CD4-positive, alpha-beta T cell (primary cell): Measurements from ENCODE around the gene GAREM1. TPM values are rescaled to one million over a fixed set of nuclear protein-coding genes. Genes with fewer than 3 reads are reported as not detected.
"Not testable (repeated sequence)": the region's sequence is repeated elsewhere in the genome, so short reads cannot be mapped to it uniquely, and the experiment has no call there.

ENCODE experiments used
- ATAC-seq: fragments of 200-7000 bp; cut with Tn5 transposase; one replicate; pipeline ENCODE4 v1.10.0; 2022; ENCODE audit warnings: mild to moderate bottlenecking; ENCODE audit not compliant: poor library complexity
- CTCF ChIA-PET: fragments of 350-600 bp; sonication (Branson Sonifier 250); formaldehyde crosslinking; loops from one replicate; lab custom pipeline; 2021; ENCODE audit warnings: antibody characterized with exemption, inconsistent platforms; lab: Charles Lee
- POLR2A ChIA-PET: fragments of 350-600 bp; sonication (Branson Sonifier 250); formaldehyde crosslinking; loops from one replicate; lab custom pipeline; 2021; ENCODE audit warnings: antibody characterized with exemption, inconsistent platforms; lab: Charles Lee
- DNase-seq, 14 experiments: peaks; one replicate each; pipeline ENCODE4 v3.0.0-alpha.2; 2013 to 2020; ENCODE audit warnings: mixed read lengths in 2 of 14
- H3K27ac ChIP-seq, 2 donors: one replicate each; pipeline versions ENCODE4 v1.5.1 to v1.7.0; 2013; ENCODE audit warnings: low read length in 2 of 2, low read depth in 1 of 2, mild to moderate bottlenecking in 1 of 2
- H3K27me3 ChIP-seq, 2 experiments: 1 replicate in 1 of 2; 2 replicates in 1 of 2; pipeline versions ENCODE4 v1.6.1 to v1.7.0; 2013; ENCODE audit warnings: low read length in 2 of 2, control low read depth in 1 of 2, mild to moderate bottlenecking in 1 of 2, moderate library complexity in 1 of 2; ENCODE audit not compliant: insufficient read depth in 2 of 2, control insufficient read depth in 1 of 2
- H3K36me3 ChIP-seq: one replicate; pipeline ENCODE4 v1.6.1; 2013; ENCODE audit warnings: low read length, control low read depth; ENCODE audit not compliant: insufficient read depth
- H3K4me1 ChIP-seq: one replicate; pipeline ENCODE4 v1.6.1; 2013; ENCODE audit warnings: low read length, control low read depth; ENCODE audit not compliant: insufficient read depth
- H3K4me3 ChIP-seq: one replicate; pipeline ENCODE4 v1.5.1; 2013; ENCODE audit warnings: mild to moderate bottlenecking, low read length, moderate library complexity
- H3K9me3 ChIP-seq, 2 experiments: 1 replicate in 1 of 2; 2 replicates in 1 of 2; pipeline versions ENCODE4 v1.6.1 to v1.7.0; 2013; ENCODE audit warnings: low read length in 2 of 2, mild to moderate bottlenecking in 2 of 2, control low read depth in 1 of 2, moderate library complexity in 1 of 2; ENCODE audit not compliant: control insufficient read depth in 1 of 2, insufficient read depth in 1 of 2
- H3K27ac Mint-ChIP-seq: one replicate; pipeline ENCODE4 v1.8.0; 2020; ENCODE audit warnings: mixed read lengths
- H3K27me3 Mint-ChIP-seq: one replicate; pipeline ENCODE4 v1.8.0; 2021; ENCODE audit warnings: mixed read lengths
- H3K36me3 Mint-ChIP-seq: one replicate; pipeline ENCODE4 v1.8.0; 2021; ENCODE audit warnings: low read depth, mixed read lengths
- H3K4me1 Mint-ChIP-seq: one replicate; pipeline ENCODE4 v1.8.0; 2021; ENCODE audit warnings: low read depth, mixed read lengths
- H3K4me3 Mint-ChIP-seq: one replicate; pipeline ENCODE4 v1.8.0; 2020; ENCODE audit warnings: mild to moderate bottlenecking, mixed read lengths
- H3K9me3 Mint-ChIP-seq: one replicate; pipeline ENCODE4 v1.8.0; 2020; ENCODE audit warnings: mixed read lengths
- intact Hi-C, 2 experiments: fragments of 100-400 bp; cut with DNase I in 1 of 2; cut with micrococcal nuclease in 1 of 2; formaldehyde crosslinking; loops; one replicate each; pipeline versions ENCODE4 v1.15.1 to v1.9.0; 2023 to 2025; cut with DNase I, micrococcal nuclease
- total RNA-seq, 174 experiments: library from RNA in 2 of 174; stranded (reverse) in 2 of 174; gene quantifications; one replicate each; pipeline ENCODE4 v1.2.3 and lab custom pipeline; 2021 to 2026
- TF ChIP-seq, protein P1 (sequence below): fragments of 200-600 bp; IDR thresholded peaks from one replicate; pipeline ENCODE4 v1.8.0; 2022; ENCODE audit warnings: antibody characterized with exemption, mild to moderate bottlenecking

The GAREM1 gene
- total RNA-seq, 2 experiments from 2014 or later, result 0.14 to 0.34 TPM

DNA sequence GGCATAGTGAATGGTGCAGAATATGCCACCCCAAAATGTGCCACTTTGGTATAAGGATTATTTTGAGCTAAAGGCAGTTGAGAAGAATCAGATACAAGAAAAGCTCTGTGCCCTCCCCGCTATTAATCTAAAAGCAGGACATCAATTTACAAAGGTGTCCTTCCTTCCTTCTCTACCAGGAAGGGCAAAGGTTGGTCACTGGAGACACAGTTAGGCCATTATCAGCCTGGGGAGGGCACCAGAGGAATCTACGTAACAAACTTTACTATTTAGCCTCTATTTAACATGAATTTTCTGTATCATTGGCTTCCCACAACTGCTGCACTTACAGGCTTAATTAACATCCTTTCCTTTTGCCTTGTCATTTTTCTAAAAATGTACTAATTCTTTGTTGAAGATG, 228.3 kb downstream of the GAREM1 start:
- H3K4me1 Mint-ChIP-seq, result no peaks in the 10 kb centered on the region
- no peaks in the 10 kb centered on the region for H3K9me3 Mint-ChIP-seq
- ChIA-PET CTCF (no interaction called here), POLR2A (no interaction called here)
- Histone ChIP-seq H3K9me3 (peaks cover 0 to 4% of the 10 kb centered on the region in 2 experiments), H3K27me3 (no peaks in the 10 kb centered on the region), H3K36me3 (no peaks in the 10 kb centered on the region), H3K4me3 (no peak overlapping the region), H3K4me1 (no peaks in the 10 kb centered on the region), H3K27ac (no peak overlapping the region)
- TF ChIP-seq, protein P1, sequence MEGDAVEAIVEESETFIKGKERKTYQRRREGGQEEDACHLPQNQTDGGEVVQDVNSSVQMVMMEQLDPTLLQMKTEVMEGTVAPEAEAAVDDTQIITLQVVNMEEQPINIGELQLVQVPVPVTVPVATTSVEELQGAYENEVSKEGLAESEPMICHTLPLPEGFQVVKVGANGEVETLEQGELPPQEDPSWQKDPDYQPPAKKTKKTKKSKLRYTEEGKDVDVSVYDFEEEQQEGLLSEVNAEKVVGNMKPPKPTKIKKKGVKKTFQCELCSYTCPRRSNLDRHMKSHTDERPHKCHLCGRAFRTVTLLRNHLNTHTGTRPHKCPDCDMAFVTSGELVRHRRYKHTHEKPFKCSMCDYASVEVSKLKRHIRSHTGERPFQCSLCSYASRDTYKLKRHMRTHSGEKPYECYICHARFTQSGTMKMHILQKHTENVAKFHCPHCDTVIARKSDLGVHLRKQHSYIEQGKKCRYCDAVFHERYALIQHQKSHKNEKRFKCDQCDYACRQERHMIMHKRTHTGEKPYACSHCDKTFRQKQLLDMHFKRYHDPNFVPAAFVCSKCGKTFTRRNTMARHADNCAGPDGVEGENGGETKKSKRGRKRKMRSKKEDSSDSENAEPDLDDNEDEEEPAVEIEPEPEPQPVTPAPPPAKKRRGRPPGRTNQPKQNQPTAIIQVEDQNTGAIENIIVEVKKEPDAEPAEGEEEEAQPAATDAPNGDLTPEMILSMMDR, result no peak
- DNase-seq, result no peak
- intact Hi-C loops, result no loop called here
- no peak overlapping the region for H3K4me3 Mint-ChIP-seq
- H3K27ac Mint-ChIP-seq, result no peak overlapping the region
- H3K27me3 Mint-ChIP-seq, result peaks cover 24% of the 10 kb centered on the region
- no peak for ATAC-seq
- H3K36me3 Mint-ChIP-seq, result no peaks in the 10 kb centered on the region

DNA sequence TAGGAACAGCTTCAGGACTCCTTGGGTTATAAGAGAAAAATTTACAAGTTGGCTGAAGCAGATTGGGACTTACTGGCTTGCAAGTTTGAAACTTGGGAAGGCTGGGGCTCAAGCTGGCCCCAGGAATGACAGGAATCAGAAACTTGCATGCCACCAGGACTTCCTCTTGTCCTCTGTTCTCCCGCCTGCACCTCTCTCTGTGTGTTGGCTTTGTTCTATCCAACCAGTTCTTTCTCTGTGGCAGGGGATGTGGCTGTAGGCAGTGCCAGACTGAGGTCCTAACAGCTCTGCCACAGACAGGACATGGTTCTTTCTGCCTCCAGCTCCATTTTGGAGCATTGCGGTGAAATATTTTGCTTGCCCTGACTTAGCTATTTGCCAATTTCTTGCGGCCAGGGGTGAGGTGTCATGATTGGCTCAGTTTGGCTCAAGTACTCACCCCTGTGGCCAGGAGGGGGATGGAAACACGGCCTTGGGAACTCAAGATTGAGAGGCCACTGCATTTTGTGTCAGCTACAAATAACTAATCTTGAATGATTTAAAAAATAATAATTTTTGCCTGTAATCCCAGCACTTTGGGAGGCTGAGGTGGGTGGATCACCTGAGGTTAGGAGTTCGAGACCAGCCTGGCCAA, 231.9 kb downstream of the GAREM1 start:
- Mint-ChIP-seq H3K36me3 (no peaks in the 10 kb centered on the region), H3K27me3 (peaks cover 29% of the 10 kb centered on the region), H3K4me1 (no peaks in the 10 kb centered on the region), H3K4me3 (no peak overlapping the region), H3K27ac (no peak overlapping the region), H3K9me3 (peaks cover 2% of the 10 kb centered on the region)
- no peak for DNase-seq
- no peaks in the 10 kb centered on the region for H3K4me1 ChIP-seq
- intact Hi-C loops, result no loop called here
- H3K36me3 ChIP-seq, result no peaks in the 10 kb centered on the region
- ATAC-seq, result no peak
- H3K9me3 ChIP-seq, result peaks cover 0 to 4% of the 10 kb centered on the region in 2 experiments
- no peak overlapping the region for H3K4me3 ChIP-seq
- TF ChIP-seq, protein P1, result no peak
- H3K27me3 ChIP-seq, result peaks cover 0 to 2% of the 10 kb centered on the region in 2 experiments
- POLR2A ChIA-PET, result no interaction called here
- CTCF ChIA-PET, result no interaction called here
- H3K27ac ChIP-seq, result no peak overlapping the region

DNA sequence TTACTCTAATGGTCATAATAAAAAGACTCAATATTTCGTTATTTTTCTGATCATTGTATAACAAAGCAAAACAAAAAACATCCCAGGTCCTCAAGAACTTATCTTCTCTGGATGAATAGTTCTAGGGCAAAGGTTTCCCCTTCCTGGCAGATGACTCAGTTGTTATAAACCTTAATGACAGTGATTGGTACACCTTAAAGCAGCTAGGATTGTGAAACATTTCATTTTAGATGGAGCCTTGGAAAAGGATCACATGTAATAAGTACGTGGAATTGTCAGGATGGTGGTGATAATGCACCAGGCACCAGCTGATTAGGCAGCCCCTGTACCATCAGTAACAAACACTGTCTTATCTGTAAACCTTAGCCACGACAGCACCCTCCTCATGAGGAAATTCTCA, 233.6 kb downstream of the GAREM1 start:
- Histone ChIP-seq H3K36me3 (no peaks in the 10 kb centered on the region), H3K27ac (no peak overlapping the region), H3K27me3 (peaks cover 0 to 2% of the 10 kb centered on the region in 2 experiments), H3K9me3 (no peaks in the 10 kb centered on the region), H3K4me1 (no peaks in the 10 kb centered on the region), H3K4me3 (no peak overlapping the region)
- CTCF ChIA-PET, result no interaction called here
- intact Hi-C loops, result no loop called here
- DNase-seq (no peak), ATAC-seq (no peak)
- H3K36me3 Mint-ChIP-seq, result no peaks in the 10 kb centered on the region
- POLR2A ChIA-PET, result no interaction called here
- no peak overlapping the region for H3K4me3 Mint-ChIP-seq
- TF ChIP-seq, protein P1, result no peak
- no peaks in the 10 kb centered on the region for H3K4me1 Mint-ChIP-seq
- peaks cover 27% of the 10 kb centered on the region for H3K27me3 Mint-ChIP-seq
- no peak overlapping the region for H3K27ac Mint-ChIP-seq
- H3K9me3 Mint-ChIP-seq, result peaks cover 2% of the 10 kb centered on the region

DNA sequence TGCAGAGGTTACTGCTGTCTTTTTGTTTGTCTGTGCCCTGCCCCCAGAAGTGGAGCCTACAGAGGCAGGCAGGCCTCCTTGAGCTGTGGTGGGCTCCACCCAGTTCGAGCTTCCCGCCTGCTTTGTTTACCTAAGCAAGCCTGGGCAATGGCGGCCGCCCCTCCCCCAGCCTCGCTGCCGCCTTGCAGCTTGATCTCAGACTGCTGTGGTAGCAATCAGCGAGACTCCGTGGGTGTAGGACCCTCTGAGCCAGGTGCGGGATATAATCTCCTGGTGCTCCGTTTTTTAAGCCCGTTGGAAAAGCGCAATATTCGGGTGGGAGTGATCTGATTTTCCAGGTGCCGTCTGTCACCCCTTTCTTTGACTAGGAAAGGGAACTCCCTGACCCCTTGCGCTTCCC, 237.3 kb downstream of the GAREM1 start:
- H3K9me3 ChIP-seq, H3K27ac Mint-ChIP-seq, H3K9me3 Mint-ChIP-seq, DNase-seq, H3K4me1 ChIP-seq, ATAC-seq, H3K4me3 Mint-ChIP-seq, intact Hi-C loops, H3K27ac ChIP-seq, H3K36me3 ChIP-seq, CTCF ChIA-PET, H3K27me3 ChIP-seq, H3K36me3 Mint-ChIP-seq, H3K4me3 ChIP-seq, H3K4me1 Mint-ChIP-seq, POLR2A ChIA-PET: not testable (repeated sequence)
- peaks cover 21% of the 10 kb centered on the region for H3K27me3 Mint-ChIP-seq
